ENCODE data around the gene ERLIN1.

GRCh38 chr10:100184426-100184825 lies 1.4 kb downstream of the ERLIN1 start:
- no peak for TF ChIP-seq YY1 (IDR thresholded peaks at IDR 0.05)
- TF ChIP-seq CTCF (IDR thresholded peaks at IDR 0.05; ENCODE audit: low read depth, low read length, missing input control) = no peak
- no peak for TF ChIP-seq TAF1 (conservative IDR thresholded peaks at IDR 0.05)
